T-cell (primary cell): ENCODE data around the gene CAMK1D. TPM values are rescaled to one million over a fixed set of nuclear protein-coding genes. Genes with fewer than 3 reads are reported as not detected.

ENCODE experiments used
- ATAC-seq, 4 experiments: fragments of 200-7000 bp in 3 of 4; fragments of 150-1000 bp in 1 of 4; cut with Tn5 transposase; replicated peaks in 1 of 4; 1 replicate in 3 of 4; 2 replicates in 1 of 4; pipeline ENCODE4 v1.10.0; 2021; ENCODE audit warnings: moderate library complexity in 3 of 4, mild to moderate bottlenecking in 2 of 4, moderate number of reproducible peaks in 1 of 4
- CTCF ChIA-PET, 2 donors: fragments of 300-600 bp; sonication (Branson Sonifier 250); formaldehyde crosslinking; loops; one replicate each; lab custom pipeline; 2022; ENCODE audit warnings: antibody characterized with exemption in 2 of 2; lab: Charles Lee
- POLR2A ChIA-PET, 2 donors: fragments of 300-600 bp; sonication (Branson Sonifier 250); formaldehyde crosslinking; loops; one replicate each; lab custom pipeline; 2022; ENCODE audit warnings: antibody characterized with exemption in 2 of 2; lab: Charles Lee
- DNase-seq, 35 experiments: peaks; one replicate each; pipeline versions ENCODE4 v3.0.0 to v3.0.0-alpha.2; 2013 to 2023
- H3K27ac ChIP-seq: one replicate; pipeline ENCODE4 v1.5.1; 2013; ENCODE audit warnings: low read length
- H3K27me3 ChIP-seq, 2 experiments: replicated peaks in 1 of 2; 1 replicate in 1 of 2; 2 replicates in 1 of 2; pipeline versions ENCODE4 v1.6.1 to v1.7.0; 2013; ENCODE audit warnings: low read length in 1 of 2, mixed read lengths in 1 of 2; ENCODE audit not compliant: control insufficient read depth in 2 of 2, insufficient read depth in 2 of 2; ENCODE audit errors: extremely low read depth in 1 of 2
- H3K36me3 ChIP-seq, 2 donors: 1 replicate in 1 of 2; 2 replicates in 1 of 2; pipeline versions ENCODE4 v1.6.1 to v1.7.0; 2013; ENCODE audit warnings: low read length in 1 of 2; ENCODE audit not compliant: control insufficient read depth in 2 of 2, insufficient read depth in 1 of 2; ENCODE audit errors: extremely low read depth in 1 of 2
- H3K4me1 ChIP-seq, 2 experiments: 1 replicate in 1 of 2; 2 replicates in 1 of 2; pipeline versions ENCODE4 v1.6.1 to v1.7.0; 2013; ENCODE audit warnings: low read length in 2 of 2, mixed read lengths in 1 of 2; ENCODE audit not compliant: insufficient read depth in 2 of 2, control insufficient read depth in 1 of 2; ENCODE audit errors: extremely low read depth in 1 of 2
- H3K4me3 ChIP-seq, 2 donors: 1 replicate in 1 of 2; 2 replicates in 1 of 2; pipeline versions ENCODE4 v1.5.1 to v1.7.0; 2013; ENCODE audit warnings: mild to moderate bottlenecking in 2 of 2, low read length in 1 of 2, moderate library complexity in 1 of 2; ENCODE audit not compliant: control insufficient read depth in 1 of 2; ENCODE audit errors: extremely low read depth in 1 of 2
- H3K9me3 ChIP-seq: 2 replicates; pipeline ENCODE4 v1.7.0; 2013
- H3K27ac Mint-ChIP-seq, 2 donors: one replicate each; pipeline ENCODE4 v1.8.0; 2020 to 2021; ENCODE audit warnings: mild to moderate bottlenecking in 2 of 2, mixed read lengths in 2 of 2
- H3K27me3 Mint-ChIP-seq, 2 donors: one replicate each; pipeline ENCODE4 v1.8.0; 2021 to 2022; ENCODE audit warnings: mixed read lengths in 2 of 2
- H3K36me3 Mint-ChIP-seq: one replicate; pipeline ENCODE4 v1.8.0; 2021; ENCODE audit warnings: mixed read lengths
- H3K4me1 Mint-ChIP-seq, 3 donors: one replicate each; pipeline ENCODE4 v1.8.0; 2020 to 2022; ENCODE audit warnings: mixed read lengths in 3 of 3, mild to moderate bottlenecking in 1 of 3
- H3K4me3 Mint-ChIP-seq, 3 donors: one replicate each; pipeline ENCODE4 v1.8.0; 2020 to 2022; ENCODE audit warnings: mild to moderate bottlenecking in 3 of 3, mixed read lengths in 3 of 3, moderate library complexity in 3 of 3
- H3K9me3 Mint-ChIP-seq, 3 donors: one replicate each; pipeline ENCODE4 v1.8.0; 2020 to 2022; ENCODE audit warnings: mixed read lengths in 3 of 3
- WGBS: methylation state at CpG from one replicate; pipeline ENCODE4 v1.1.5; 2013; ENCODE audit warnings: missing lambda C conversion rate; ENCODE audit not compliant: insufficient coverage; 5-methylcytosine and 5-hydroxymethylcytosine counted together
- total RNA-seq, 35 experiments: library from RNA in 6 of 35; stranded (reverse) in 6 of 35; fragments of 120-200 nt in 1 of 35; gene quantifications; one replicate each; pipeline versions ENCODE4 v1.2.1 to v1.2.4 and lab custom pipeline; 2013 to 2026

Gene CAMK1D
- total RNA-seq, 5 donors from 2014 or later (not counting 1 experiment from before 2014, with no cell fraction given): 16.8 to 31.3 (median 23.6) TPM

DNA sequence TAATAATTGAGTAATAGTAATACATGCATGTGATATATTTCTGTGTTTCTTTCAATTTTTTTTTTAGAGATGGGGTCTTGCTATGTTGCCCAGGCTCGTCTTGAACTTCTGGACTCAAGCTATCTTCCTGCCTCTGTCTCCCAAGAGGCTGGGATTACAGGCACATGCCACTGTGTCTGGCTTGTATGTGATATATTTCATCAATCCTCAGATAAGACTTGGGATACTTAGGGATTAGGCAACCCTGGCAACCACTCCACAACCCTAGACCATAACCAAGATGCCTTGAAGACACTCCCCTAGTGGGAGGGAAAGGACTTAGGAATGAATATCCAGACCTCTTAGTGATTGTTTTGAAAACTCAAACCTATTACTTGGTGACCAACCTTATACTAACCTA lies 497.4 kb downstream of the CAMK1D start:
- no peak overlapping the region for H3K27ac Mint-ChIP-seq

DNA sequence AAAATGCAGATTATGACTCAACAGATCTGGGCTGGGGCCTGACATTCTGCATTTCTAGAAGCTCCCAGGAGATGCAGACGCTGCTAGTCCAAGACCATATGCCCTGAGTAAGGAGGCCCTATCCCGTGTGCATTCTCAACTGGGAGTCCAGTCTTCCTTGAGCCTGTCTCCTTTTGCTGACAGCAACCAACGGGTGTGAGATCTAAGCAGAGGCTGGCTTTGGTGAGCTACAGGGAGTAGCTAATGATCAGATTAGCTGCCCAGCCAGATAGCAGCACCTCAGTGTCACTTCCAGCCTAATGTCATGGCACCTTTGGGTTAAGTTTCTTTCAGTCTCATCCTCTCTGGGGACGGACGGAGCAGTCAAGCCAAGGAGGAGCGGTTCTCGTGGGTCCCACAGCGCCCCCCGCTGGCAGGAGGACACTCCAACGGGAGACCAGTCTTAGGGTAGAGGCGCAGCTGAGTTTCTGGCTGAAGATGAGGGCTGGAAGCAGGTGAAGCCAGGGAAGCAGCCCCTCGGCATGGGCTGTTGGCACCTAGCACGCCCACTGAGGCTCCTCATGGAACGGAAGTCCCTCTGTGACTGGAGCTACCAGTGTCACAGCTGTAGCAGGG lies 498.1 kb downstream of the CAMK1D start:
- Mint-ChIP-seq H3K36me3 (no peaks in the 10 kb centered on the region), H3K27me3 (peaks cover 24 to 28% of the 10 kb centered on the region in 2 donors), H3K4me3 (no peak overlapping the region), H3K27ac (no peak overlapping the region), H3K4me1 (peaks cover 0 to 5% (median 3%) of the 10 kb centered on the region in 3 donors), H3K9me3 (peaks cover 0 to 4% (median 0%) of the 10 kb centered on the region in 3 donors)
- Histone ChIP-seq H3K36me3 (no peaks in the 10 kb centered on the region), H3K4me1 (no peaks in the 10 kb centered on the region), H3K27ac (no peak overlapping the region), H3K27me3 (peaks cover 0 to 30% of the 10 kb centered on the region in 2 experiments), H3K4me3 (no peak overlapping the region), H3K9me3 (no peaks in the 10 kb centered on the region)
- no peak for ATAC-seq
- CTCF ChIA-PET: no interaction called here
- WGBS: 72% methylated on average over 13 of the region's 14 CpGs
- POLR2A ChIA-PET: no interaction called here
- DNase-seq: no peak

More for the DNA sequence above, 497.4 kb downstream of the CAMK1D start:
- Histone ChIP-seq H3K4me1 (no peaks in the 10 kb centered on the region), H3K27me3 (peaks cover 0 to 32% of the 10 kb centered on the region in 2 experiments), H3K9me3 (no peaks in the 10 kb centered on the region), H3K27ac (no peak overlapping the region), H3K36me3 (no peaks in the 10 kb centered on the region), H3K4me3 (no peak overlapping the region)
- H3K4me3 Mint-ChIP-seq: no peak overlapping the region
- DNase-seq: no peak
- no CpG with 5 or more reads among the region's 1 CpG for WGBS
- peaks cover 0 to 4% (median 0%) of the 10 kb centered on the region in 3 donors for H3K9me3 Mint-ChIP-seq
- H3K27me3 Mint-ChIP-seq: peaks cover 23 to 26% of the 10 kb centered on the region in 2 donors
- no peak for ATAC-seq
- peaks cover 0 to 5% (median 3%) of the 10 kb centered on the region in 3 donors for H3K4me1 Mint-ChIP-seq
- POLR2A ChIA-PET: no interaction called here
- CTCF ChIA-PET: interaction anchor here in 1 of 2 donors (0.6 kb wide), 1 partner anchor 704 kb away, joined by 3 read pairs; no protein-coding TSS in a partner anchor
- no peaks in the 10 kb centered on the region for H3K36me3 Mint-ChIP-seq

DNA sequence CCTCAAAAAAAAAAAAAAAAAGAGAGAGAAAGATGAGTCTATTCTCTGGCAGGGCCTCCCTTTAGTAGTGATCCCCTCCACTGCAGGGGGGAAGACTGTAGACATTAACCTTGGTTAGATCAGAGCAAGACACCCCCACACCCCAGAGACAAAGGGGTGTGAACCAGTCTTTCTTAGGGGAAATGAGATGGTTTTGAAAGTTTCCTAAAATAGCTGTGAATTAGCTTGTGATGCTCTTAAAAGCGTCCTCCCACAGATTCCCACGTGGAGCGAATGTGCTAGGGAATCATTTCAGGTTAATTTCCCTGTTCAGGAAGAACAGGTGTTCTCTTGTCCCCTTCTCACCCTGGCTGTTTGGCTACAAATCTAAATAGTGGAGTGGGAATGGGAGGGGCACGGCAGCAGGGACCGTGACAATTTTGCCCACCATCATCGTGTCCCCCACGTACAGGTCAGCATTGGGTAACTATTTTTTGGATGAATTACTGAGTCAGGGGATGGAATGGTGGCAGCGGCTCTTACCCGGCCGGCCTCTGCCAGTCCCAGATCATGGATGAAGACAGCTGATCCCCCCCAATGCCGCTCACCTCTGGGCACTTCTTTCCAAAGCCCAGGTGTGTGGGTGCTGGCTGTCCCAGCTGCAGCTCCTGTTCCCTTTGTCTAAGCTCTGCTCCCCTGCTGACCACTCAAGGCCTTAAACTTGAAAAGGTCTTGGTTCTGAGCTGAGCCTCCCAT lies 499.3 kb downstream of the CAMK1D start:
- 80% methylated on average over 4 of the region's 11 CpGs for WGBS
- H3K36me3 ChIP-seq: no peaks in the 10 kb centered on the region
- Mint-ChIP-seq H3K27ac (no peak overlapping the region), H3K27me3 (peaks cover 26 to 35% of the 10 kb centered on the region in 2 donors), H3K4me3 (no peak overlapping the region), H3K9me3 (peaks cover 0 to 4% (median 0%) of the 10 kb centered on the region in 3 donors), H3K4me1 (peaks cover 0 to 5% (median 3%) of the 10 kb centered on the region in 3 donors), H3K36me3 (no peaks in the 10 kb centered on the region)
- H3K27me3 ChIP-seq: peaks cover 0 to 35% of the 10 kb centered on the region in 2 experiments
- DNase-seq: no peak
- ChIA-PET POLR2A (no interaction called here), CTCF (no interaction called here)
- ATAC-seq: no peak
- H3K4me3 ChIP-seq: no peak overlapping the region
- H3K4me1 ChIP-seq: no peaks in the 10 kb centered on the region
- H3K27ac ChIP-seq: no peak overlapping the region
- H3K9me3 ChIP-seq: no peaks in the 10 kb centered on the region

DNA sequence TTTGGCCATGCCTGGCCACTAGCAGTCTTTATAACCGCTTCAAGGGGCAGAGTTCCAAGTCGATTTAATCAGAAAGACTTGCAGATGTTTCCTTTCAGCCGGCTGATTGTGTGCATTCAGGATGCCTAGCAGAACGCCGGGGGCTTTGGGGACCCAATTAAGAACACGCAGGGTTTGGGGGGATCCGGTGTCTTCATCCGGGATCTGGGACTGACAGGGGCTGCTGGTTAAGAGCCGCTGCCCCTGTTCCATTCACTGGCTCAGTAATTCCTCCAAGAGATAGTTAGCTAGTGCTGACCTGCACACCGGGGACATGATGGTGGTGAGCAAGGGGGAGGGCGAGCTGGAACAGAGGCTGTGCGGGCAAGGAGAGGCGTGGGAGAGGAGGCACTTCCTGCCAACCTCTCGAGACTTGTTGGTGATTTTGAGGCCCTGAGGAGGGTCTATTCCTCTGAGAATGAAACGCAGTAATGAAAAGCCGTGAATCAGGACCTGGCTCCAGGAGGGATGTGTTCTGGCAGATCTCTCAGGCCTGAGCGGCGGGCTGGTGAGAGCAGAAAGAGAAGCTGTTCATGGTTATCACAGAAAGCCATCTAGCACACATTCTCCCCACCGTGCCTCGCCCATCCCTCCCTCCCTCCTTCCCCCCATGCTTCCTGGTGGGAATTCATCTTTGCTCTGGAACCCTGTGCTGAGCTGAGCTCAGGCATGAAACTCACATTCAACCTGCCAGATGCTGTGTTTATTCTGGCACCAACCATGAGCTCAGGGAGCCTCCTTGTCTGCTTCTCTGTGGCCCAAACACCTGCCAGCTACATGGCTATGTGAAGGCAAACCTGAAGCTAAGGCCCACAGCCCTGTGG lies 500.2 kb downstream of the CAMK1D start:
- Histone ChIP-seq H3K4me3 (no peak overlapping the region), H3K36me3 (no peaks in the 10 kb centered on the region), H3K27ac (no peak overlapping the region), H3K27me3 (peaks cover 0 to 35% of the 10 kb centered on the region in 2 experiments), H3K9me3 (no peaks in the 10 kb centered on the region), H3K4me1 (no peaks in the 10 kb centered on the region)
- no peak for ATAC-seq
- ChIA-PET CTCF (no interaction called here), POLR2A (no interaction called here)
- Mint-ChIP-seq H3K36me3 (no peaks in the 10 kb centered on the region), H3K4me3 (no peak overlapping the region), H3K9me3 (peaks cover 0 to 4% (median 0%) of the 10 kb centered on the region in 3 donors), H3K27me3 (peaks cover 30 to 38% of the 10 kb centered on the region in 2 donors), H3K4me1 (peaks cover 0 to 5% (median 3%) of the 10 kb centered on the region in 3 donors), H3K27ac (no peak overlapping the region)
- 21% methylated on average over 15 of the region's 20 CpGs for WGBS
- no peak for DNase-seq

DNA sequence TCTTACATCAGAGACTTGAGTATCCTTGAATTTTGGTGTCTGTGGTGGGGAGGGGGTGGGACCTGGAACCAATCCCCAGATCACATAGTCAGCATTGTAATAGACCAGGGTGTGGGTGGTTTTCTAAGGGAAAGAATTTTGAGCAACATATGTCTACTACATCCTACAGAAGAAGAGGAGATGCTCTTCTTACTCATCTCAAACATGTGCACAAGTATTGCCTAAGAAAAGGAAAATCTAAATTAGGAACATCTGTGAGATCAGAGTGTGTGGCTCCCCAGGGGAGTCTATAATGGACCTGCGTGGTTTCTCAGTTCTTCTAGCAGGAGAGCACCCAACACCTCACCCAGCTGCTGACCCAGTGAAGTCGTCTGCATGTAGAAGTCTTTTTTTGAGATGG lies 503.3 kb downstream of the CAMK1D start:
- Mint-ChIP-seq H3K4me3 (no peak overlapping the region), H3K27me3 (peaks cover 27 to 41% of the 10 kb centered on the region in 2 donors), H3K36me3 (no peaks in the 10 kb centered on the region), H3K27ac (no peak overlapping the region), H3K4me1 (peaks cover 0 to 5% (median 3%) of the 10 kb centered on the region in 3 donors), H3K9me3 (peaks cover 0 to 7% (median 3%) of the 10 kb centered on the region in 3 donors)
- no peak for DNase-seq
- H3K36me3 ChIP-seq: no peaks in the 10 kb centered on the region
- no peaks in the 10 kb centered on the region for H3K4me1 ChIP-seq
- peaks cover 0 to 29% of the 10 kb centered on the region in 2 experiments for H3K27me3 ChIP-seq
- POLR2A ChIA-PET: no interaction called here
- CTCF ChIA-PET: no interaction called here
- H3K9me3 ChIP-seq: no peaks in the 10 kb centered on the region
- H3K4me3 ChIP-seq: no peak overlapping the region
- H3K27ac ChIP-seq: no peak overlapping the region
- no peak for ATAC-seq
- no CpG with 5 or more reads among the region's 2 CpGs for WGBS

DNA sequence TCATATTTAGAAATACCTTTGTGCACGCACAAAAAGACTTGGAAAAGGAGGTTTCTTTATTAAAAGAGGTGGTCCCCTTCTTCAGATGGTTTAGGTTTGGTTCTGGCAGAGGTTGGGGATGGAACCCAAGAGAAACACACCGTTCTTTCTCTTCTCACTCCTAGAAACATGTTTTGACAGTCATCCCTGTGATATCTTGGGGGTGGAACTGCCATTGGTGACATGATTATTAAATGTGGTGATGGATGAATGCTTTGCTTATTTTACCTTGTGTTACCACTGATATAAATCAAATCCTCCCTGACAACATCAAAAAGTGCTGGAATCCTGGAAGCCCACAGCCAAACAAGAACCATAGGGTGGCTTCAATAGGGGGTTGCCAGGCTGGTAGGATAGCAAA lies 505.6 kb downstream of the CAMK1D start:
- Mint-ChIP-seq H3K27me3 (peaks cover 36 to 39% of the 10 kb centered on the region in 2 donors), H3K4me1 (no peaks in the 10 kb centered on the region), H3K36me3 (no peaks in the 10 kb centered on the region), H3K9me3 (peaks cover 0 to 16% (median 3%) of the 10 kb centered on the region in 3 donors), H3K4me3 (no peak overlapping the region), H3K27ac (no peak overlapping the region)
- no peaks in the 10 kb centered on the region for H3K9me3 ChIP-seq
- ChIA-PET CTCF (no interaction called here), POLR2A (no interaction called here)
- H3K36me3 ChIP-seq: no peaks in the 10 kb centered on the region
- H3K4me3 ChIP-seq: no peak overlapping the region
- H3K27ac ChIP-seq: no peak overlapping the region
- peaks cover 0 to 11% of the 10 kb centered on the region in 2 experiments for H3K27me3 ChIP-seq
- no peaks in the 10 kb centered on the region for H3K4me1 ChIP-seq
- DNase-seq (no peak), ATAC-seq (no peak)
- WGBS: no CpG with 5 or more reads among the region's 2 CpGs
